NCI-H1417 treated with DMSO at 0.1 percent for 48 hours (cell line): Measurements from ENCODE around the gene PVALB.
"Not testable (repeated sequence)": the region's sequence is repeated elsewhere in the genome, so short reads cannot be mapped to it uniquely, and the experiment has no call there.

Experiments
- DNase-seq: peaks from one replicate; lab custom pipeline; 2025; lab: John Stamatoyannopoulos, UW

PVALB gene

GRCh38 chr22:36756746-36757655 is 59.8 kb downstream of the PVALB start:
- DNase-seq: no peak

- no peak for DNase-seq
These were observed 60.8 kb downstream of the PVALB start for GRCh38 chr22:36756031-36756430.

- DNase-seq: no peak
These were observed 61.5 kb downstream of the PVALB start for GRCh38 chr22:36755316-36755715.

GRCh38 chr22:36754881-36755280 is 62.0 kb downstream of the PVALB start:
- not testable (repeated sequence) for DNase-seq

- DNase-seq: no peak
These were observed 62.9 kb downstream of the PVALB start for GRCh38 chr22:36753916-36754315.

GRCh38 chr22:36753120-36753802 is 63.6 kb downstream of the PVALB start:
- DNase-seq: no peak
